B cell (primary cell): ENCODE measurements around the gene ODF4. TPM values are rescaled to one million over a fixed set of nuclear protein-coding genes. Genes with fewer than 3 reads are reported as not detected.

Experiments used
- ATAC-seq: fragments of 200-7000 bp; cut with Tn5 transposase; one replicate; pipeline ENCODE4 v1.10.0; 2021; ENCODE audit warnings: low read depth, mild to moderate bottlenecking, moderate number of reproducible peaks, moderate library complexity
- CTCF ChIA-PET: fragments of 350-600 bp; sonication (Branson Sonifier 250); formaldehyde crosslinking; loops from one replicate; lab custom pipeline; 2021; ENCODE audit warnings: antibody characterized with exemption, inconsistent platforms; lab: Charles Lee
- POLR2A ChIA-PET: fragments of 350-600 bp; sonication (Branson Sonifier 250); formaldehyde crosslinking; loops from one replicate; lab custom pipeline; 2021; ENCODE audit warnings: antibody characterized with exemption; lab: Charles Lee
- DNase-seq: peaks from one replicate; pipeline ENCODE4 v3.0.0; 2013
- H2AFZ ChIP-seq: 2 replicates; pipeline ENCODE4 v1.6.1; 2012; ENCODE audit warnings: mild to moderate bottlenecking, low read depth, low read length; ENCODE audit not compliant: insufficient read depth, poor library complexity, severe bottlenecking
- H3K27ac ChIP-seq, 2 donors: 1 replicate in 1 of 2; 2 replicates in 1 of 2; pipeline ENCODE4 v1.5.1; 2012 to 2013; ENCODE audit warnings: low read length in 2 of 2, mild to moderate bottlenecking in 2 of 2, moderate library complexity in 1 of 2
- H3K27me3 ChIP-seq, 4 experiments: fragments of 200-600 bp in 1 of 4; sonication (generic) in 1 of 4; replicated peaks in 1 of 4; 1 replicate in 2 of 4; 2 replicates in 2 of 4; pipeline versions ENCODE4 v1.6.1 to v1.7.0; 2013 to 2016; ENCODE audit warnings: low read length in 3 of 4, mild to moderate bottlenecking in 2 of 4, mixed read lengths in 1 of 4, moderate library complexity in 1 of 4; ENCODE audit not compliant: insufficient read depth in 4 of 4, control insufficient read depth in 3 of 4; ENCODE audit errors: control extremely low read depth in 1 of 4
- H3K36me3 ChIP-seq, 2 experiments: replicated peaks in 1 of 2; 1 replicate in 1 of 2; 2 replicates in 1 of 2; pipeline versions ENCODE4 v1.6.1 to v1.7.1; 2013; ENCODE audit warnings: low read length in 1 of 2; ENCODE audit not compliant: insufficient read depth in 2 of 2, control insufficient read depth in 1 of 2; ENCODE audit errors: control extremely low read depth in 1 of 2, extremely low read depth in 1 of 2
- H3K4me1 ChIP-seq, 2 donors: fragments of 200-600 bp in 1 of 2; sonication (generic) in 1 of 2; 1 replicate in 1 of 2; 2 replicates in 1 of 2; pipeline versions ENCODE4 v1.5.1 to v1.6.1; 2013 to 2017; ENCODE audit warnings: low read length in 2 of 2; ENCODE audit not compliant: control insufficient read depth in 2 of 2, insufficient read depth in 2 of 2
- H3K4me2 ChIP-seq: replicated peaks from 2 replicates; pipeline ENCODE3; 2012; ENCODE audit warnings: mild to moderate bottlenecking, low read depth, low read length; ENCODE audit not compliant: poor library complexity, severe bottlenecking
- H3K4me3 ChIP-seq, 5 experiments: fragments of 200-600 bp in 1 of 5; sonication (generic) in 1 of 5; 1 replicate in 3 of 5; 2 replicates in 2 of 5; pipeline versions ENCODE4 v1.5.1 to v1.7.0; 2011 to 2016; ENCODE audit warnings: low read length in 4 of 5, mild to moderate bottlenecking in 4 of 5, low read depth in 2 of 5, control low read depth in 1 of 5, moderate library complexity in 1 of 5; ENCODE audit not compliant: insufficient read depth in 1 of 5; ENCODE audit errors: control extremely low read depth in 1 of 5, extremely low read depth in 1 of 5
- H3K79me2 ChIP-seq: fragments of 200-600 bp; sonication (generic); one replicate; pipeline ENCODE4 v1.6.0; 2016; ENCODE audit warnings: low read length; ENCODE audit not compliant: control insufficient read depth, insufficient read depth
- H3K9ac ChIP-seq: fragments of 200-600 bp; sonication (generic); 2 replicates; pipeline ENCODE4 v1.6.1; 2017; ENCODE audit warnings: mild to moderate bottlenecking, low read length, moderate library complexity
- H3K9me3 ChIP-seq, 3 donors: one replicate each; pipeline versions ENCODE4 v1.6.1 to v1.7.1; 2013; ENCODE audit warnings: low read length in 2 of 3; ENCODE audit not compliant: control insufficient read depth in 2 of 3, insufficient read depth in 1 of 3; ENCODE audit errors: control extremely low read depth in 1 of 3
- H4K20me1 ChIP-seq: 2 replicates; pipeline ENCODE4 v1.6.0; 2012; ENCODE audit warnings: mild to moderate bottlenecking, low read length; ENCODE audit not compliant: insufficient read depth, control insufficient read depth, poor library complexity, severe bottlenecking
- H3K27ac Mint-ChIP-seq: one replicate; pipeline ENCODE4 v1.8.0; 2021; ENCODE audit warnings: mixed read lengths
- H3K27me3 Mint-ChIP-seq: one replicate; pipeline ENCODE4 v1.8.0; 2021; ENCODE audit warnings: mixed read lengths
- H3K4me1 Mint-ChIP-seq: one replicate; pipeline ENCODE4 v1.8.0; 2021; ENCODE audit warnings: mixed read lengths
- H3K4me3 Mint-ChIP-seq: one replicate; pipeline ENCODE4 v1.8.0; 2021; ENCODE audit warnings: mixed read lengths
- H3K9me3 Mint-ChIP-seq: one replicate; pipeline ENCODE4 v1.8.0; 2022; ENCODE audit warnings: mixed read lengths; ENCODE audit not compliant: insufficient read depth
- EZH2 ChIP-seq: IDR thresholded peaks from 2 replicates; pipeline ENCODE4 v1.6.1; 2012; ENCODE audit warnings: borderline replicate concordance, low read depth, mild to moderate bottlenecking, moderate library complexity, low read length; ENCODE audit not compliant: insufficient read depth, poor library complexity, severe bottlenecking
- WGBS: methylation state at CpG from one replicate; pipeline ENCODE4 v1.1.5; 2013; ENCODE audit warnings: missing lambda C conversion rate; ENCODE audit not compliant: insufficient coverage; 5-methylcytosine and 5-hydroxymethylcytosine counted together
- intact Hi-C: fragments of 100-400 bp; cut with micrococcal nuclease; formaldehyde crosslinking; loops from one replicate; pipeline ENCODE4 v1.10.0; 2022
- polyA plus RNA-seq: library from polyadenylated mRNA; depleted of rRNA; stranded (reverse); fragments of >200 nt; gene quantifications from 2 replicates; pipeline ENCODE4 v1.2.3, GENCODE V29; 2012
- total RNA-seq, 2 donors: library from RNA; stranded (reverse); fragments of 120-200 nt in 1 of 2; gene quantifications; 1 replicate in 1 of 2; 2 replicates in 1 of 2; pipeline versions ENCODE4 v1.2.3 to v1.2.4, GENCODE V29; 2013 to 2022
- TF ChIP-seq, protein P1 (sequence below): fragments of 200-600 bp; IDR thresholded peaks from one replicate; pipeline ENCODE4 v1.8.0; 2022; ENCODE audit warnings: antibody characterized with exemption, mild to moderate bottlenecking

The ODF4 gene
- total and polyA plus RNA-seq, 2 donors (not counting 1 experiment from before 2014, with no cell fraction given), result not detected

DNA sequence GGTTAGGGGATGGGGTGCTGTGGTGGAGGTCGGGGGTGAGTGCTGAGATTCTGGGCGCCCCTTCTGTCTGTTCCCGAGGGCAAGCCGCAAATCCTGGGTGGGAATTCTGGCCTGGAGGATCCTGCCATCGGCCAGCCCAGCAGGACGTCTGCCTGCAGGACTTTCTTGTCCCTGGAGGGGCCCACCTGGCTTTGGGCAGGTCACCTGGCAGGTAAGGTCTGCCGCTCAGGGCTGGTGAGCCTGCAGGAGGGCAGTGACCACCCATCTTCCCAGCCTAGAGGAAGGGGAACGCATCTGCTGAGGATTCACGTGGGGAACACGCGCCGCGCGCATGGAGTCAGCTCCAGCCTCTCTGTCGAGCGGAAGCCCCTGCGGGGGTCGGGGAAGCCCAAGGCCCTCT lies 52.6 kb downstream of the ODF4 start:
- Mint-ChIP-seq H3K4me3 (no peak overlapping the region), H3K4me1 (peaks cover 9% of the 10 kb centered on the region), H3K9me3 (no peaks in the 10 kb centered on the region), H3K27ac (no peak overlapping the region), H3K27me3 (peaks cover 10% of the 10 kb centered on the region)
- 88% methylated on average over 11 of the region's 18 CpGs for WGBS
- Histone ChIP-seq H3K4me1 (peaks cover 11 to 14% of the 10 kb centered on the region in 2 donors), H2AFZ (no peak overlapping the region), H3K36me3 (no peaks in the 10 kb centered on the region), H3K4me3 (no peak overlapping the region), H3K79me2 (peaks cover 3% of the 10 kb centered on the region), H3K4me2 (no peak overlapping the region), H3K9me3 (peaks cover 0 to 19% (median 2%) of the 10 kb centered on the region in 3 donors), H3K27ac (no peak overlapping the region), H3K9ac (no peak overlapping the region), H4K20me1 (no peaks in the 10 kb centered on the region), H3K27me3 (peaks cover 0 to 13% (median 4%) of the 10 kb centered on the region in 4 experiments)
- ChIA-PET POLR2A (no interaction called here), CTCF (interaction anchor here (0.7 to 1.8 kb wide), 3 partner anchors 8 to 19 kb away, joined by 3 to 5 read pairs (median 4); no protein-coding TSS in a partner anchor)
- TF ChIP-seq, protein P1, sequence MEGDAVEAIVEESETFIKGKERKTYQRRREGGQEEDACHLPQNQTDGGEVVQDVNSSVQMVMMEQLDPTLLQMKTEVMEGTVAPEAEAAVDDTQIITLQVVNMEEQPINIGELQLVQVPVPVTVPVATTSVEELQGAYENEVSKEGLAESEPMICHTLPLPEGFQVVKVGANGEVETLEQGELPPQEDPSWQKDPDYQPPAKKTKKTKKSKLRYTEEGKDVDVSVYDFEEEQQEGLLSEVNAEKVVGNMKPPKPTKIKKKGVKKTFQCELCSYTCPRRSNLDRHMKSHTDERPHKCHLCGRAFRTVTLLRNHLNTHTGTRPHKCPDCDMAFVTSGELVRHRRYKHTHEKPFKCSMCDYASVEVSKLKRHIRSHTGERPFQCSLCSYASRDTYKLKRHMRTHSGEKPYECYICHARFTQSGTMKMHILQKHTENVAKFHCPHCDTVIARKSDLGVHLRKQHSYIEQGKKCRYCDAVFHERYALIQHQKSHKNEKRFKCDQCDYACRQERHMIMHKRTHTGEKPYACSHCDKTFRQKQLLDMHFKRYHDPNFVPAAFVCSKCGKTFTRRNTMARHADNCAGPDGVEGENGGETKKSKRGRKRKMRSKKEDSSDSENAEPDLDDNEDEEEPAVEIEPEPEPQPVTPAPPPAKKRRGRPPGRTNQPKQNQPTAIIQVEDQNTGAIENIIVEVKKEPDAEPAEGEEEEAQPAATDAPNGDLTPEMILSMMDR, result no peak
- no peak for TF ChIP-seq EZH2
- intact Hi-C loops, result no loop called here
- DNase-seq (no peak), ATAC-seq (no peak)

DNA sequence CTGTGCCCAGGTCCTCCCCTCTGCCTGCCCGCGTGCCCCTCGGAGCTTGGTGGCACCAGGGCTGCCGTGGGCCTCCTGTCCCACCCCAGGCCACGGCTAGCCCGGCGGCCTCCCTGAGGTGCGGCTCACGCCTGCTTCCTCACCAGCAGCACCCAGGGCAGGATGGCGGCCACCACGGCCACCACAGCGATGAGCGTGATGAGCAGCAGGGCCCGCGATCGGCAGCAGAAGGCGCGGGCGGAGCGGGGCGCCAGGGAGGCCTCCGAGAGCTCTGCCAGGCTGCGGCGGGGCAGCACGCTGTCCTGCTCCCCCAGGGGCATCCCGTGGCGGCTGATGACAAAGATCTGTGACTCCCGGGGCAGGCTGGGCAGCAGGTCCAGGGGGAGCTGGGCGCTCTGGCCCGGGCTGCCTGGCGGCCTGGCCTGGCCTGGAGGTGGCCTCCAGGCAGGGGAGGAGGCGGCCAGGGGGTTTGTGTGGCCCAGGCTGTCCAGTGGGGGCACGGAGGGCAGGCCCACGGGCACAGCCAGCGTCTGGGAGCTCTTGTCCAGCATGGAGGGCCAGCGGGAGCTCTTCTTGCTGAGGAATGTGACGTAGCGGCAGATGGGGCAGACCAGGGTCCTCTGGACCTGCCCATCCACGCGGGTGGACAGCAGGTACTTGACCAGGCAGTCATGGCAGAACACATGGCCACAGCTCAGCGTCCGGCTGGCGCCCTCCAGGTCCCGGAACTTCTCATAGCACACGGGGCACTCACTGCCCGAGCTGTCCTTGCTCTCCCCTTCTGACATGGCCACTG lies 53.2 kb downstream of the ODF4 start:
- H3K27ac ChIP-seq, result no peak overlapping the region
- peaks cover 11 to 14% of the 10 kb centered on the region in 2 donors for H3K4me1 ChIP-seq
- H3K36me3 ChIP-seq, result no peaks in the 10 kb centered on the region
- no peak for TF ChIP-seq EZH2
- TF ChIP-seq, protein P1, result no peak
- H4K20me1 ChIP-seq, result no peaks in the 10 kb centered on the region
- intact Hi-C loops, result no loop called here
- Mint-ChIP-seq H3K9me3 (no peaks in the 10 kb centered on the region), H3K4me1 (peaks cover 9% of the 10 kb centered on the region), H3K27ac (no peak overlapping the region), H3K4me3 (no peak overlapping the region), H3K27me3 (peaks cover 14% of the 10 kb centered on the region)
- ChIA-PET POLR2A (no interaction called here), CTCF (interaction anchor here (1.8 kb wide), 2 partner anchors 9 to 353 kb away, joined by 5 to 6 read pairs; no protein-coding TSS in a partner anchor)
- H3K79me2 ChIP-seq, result no peaks in the 10 kb centered on the region
- H3K9me3 ChIP-seq, result peaks cover 0 to 19% (median 2%) of the 10 kb centered on the region in 3 donors
- H3K4me2 ChIP-seq, result peak overlapping the region; percentile 52
- 94% methylated on average over 46 of the region's 46 CpGs for WGBS
- ATAC-seq, result no peak
- no peak for DNase-seq
- no peak overlapping the region for H3K9ac ChIP-seq
- peak overlapping the region; percentile 71 for H2AFZ ChIP-seq
- no peak overlapping the region for H3K4me3 ChIP-seq
- H3K27me3 ChIP-seq, result peaks cover 0 to 18% (median 6%) of the 10 kb centered on the region in 4 experiments
